ENCODE results near the gene TRPM1.

GRCh38 chr15:31062911-31063310 is 38.6 kb downstream of the TRPM1 start:
- no peak for TF ChIP-seq POLR2AphosphoS5 (IDR thresholded peaks at IDR 0.05)
- TF ChIP-seq CTCF (IDR thresholded peaks at IDR 0.05), result no peak
- no peak for TF ChIP-seq POLR2A (IDR thresholded peaks at IDR 0.05)
- TF ChIP-seq EP300 (IDR thresholded peaks at IDR 0.05), result no peak

Data from gastroesophageal sphincter (tissue), 3 donors.